ENCODE data around the gene DPF1.

DNA sequence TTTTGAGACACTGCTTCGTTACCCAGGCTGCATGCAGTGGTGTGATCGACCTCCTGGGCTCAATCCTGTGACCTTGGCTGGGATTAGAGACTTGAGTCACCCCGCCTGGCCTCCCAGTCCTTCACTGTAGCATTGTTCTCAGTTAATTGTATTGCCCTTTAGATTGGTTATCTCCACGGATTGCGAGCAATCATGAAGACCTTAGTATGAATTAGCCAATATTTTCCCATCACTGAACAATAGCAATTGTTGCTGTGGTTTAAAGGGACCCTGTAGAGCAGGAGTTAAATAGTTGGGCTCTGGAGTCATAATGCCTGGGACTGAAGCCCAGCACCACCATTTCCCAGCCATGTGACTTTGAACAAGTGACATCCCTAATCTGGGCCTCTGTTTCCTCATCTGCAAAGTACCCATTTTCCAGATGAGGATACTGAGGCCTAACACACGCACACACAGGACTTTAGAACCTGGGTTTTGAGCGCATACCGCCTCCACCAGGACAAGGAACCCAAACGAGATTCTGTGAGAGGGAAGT, 23.8 kb upstream of the DPF1 start:
- TF ChIP-seq, protein P1, sequence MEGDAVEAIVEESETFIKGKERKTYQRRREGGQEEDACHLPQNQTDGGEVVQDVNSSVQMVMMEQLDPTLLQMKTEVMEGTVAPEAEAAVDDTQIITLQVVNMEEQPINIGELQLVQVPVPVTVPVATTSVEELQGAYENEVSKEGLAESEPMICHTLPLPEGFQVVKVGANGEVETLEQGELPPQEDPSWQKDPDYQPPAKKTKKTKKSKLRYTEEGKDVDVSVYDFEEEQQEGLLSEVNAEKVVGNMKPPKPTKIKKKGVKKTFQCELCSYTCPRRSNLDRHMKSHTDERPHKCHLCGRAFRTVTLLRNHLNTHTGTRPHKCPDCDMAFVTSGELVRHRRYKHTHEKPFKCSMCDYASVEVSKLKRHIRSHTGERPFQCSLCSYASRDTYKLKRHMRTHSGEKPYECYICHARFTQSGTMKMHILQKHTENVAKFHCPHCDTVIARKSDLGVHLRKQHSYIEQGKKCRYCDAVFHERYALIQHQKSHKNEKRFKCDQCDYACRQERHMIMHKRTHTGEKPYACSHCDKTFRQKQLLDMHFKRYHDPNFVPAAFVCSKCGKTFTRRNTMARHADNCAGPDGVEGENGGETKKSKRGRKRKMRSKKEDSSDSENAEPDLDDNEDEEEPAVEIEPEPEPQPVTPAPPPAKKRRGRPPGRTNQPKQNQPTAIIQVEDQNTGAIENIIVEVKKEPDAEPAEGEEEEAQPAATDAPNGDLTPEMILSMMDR (IDR thresholded peaks at IDR 0.05): no peak
- TF ChIP-seq POLR2A (IDR thresholded peaks at IDR 0.05): no peak

Measured in adrenal gland (tissue), 5 donors.